Measurements from ENCODE around the gene ZNF490.

Gene ZNF490

GRCh38 chr19:12544401-12544876, 66.2 kb downstream of the ZNF490 start:
- no peak for FAIRE-seq
- no peak for TF ChIP-seq CTCF (IDR thresholded peaks at IDR 0.05; ENCODE audit: insufficient read depth, missing control alignments)
- no peak for DNase-seq (ENCODE audit: insufficient read length, low spot score)

GRCh38 chr19:12543855-12544254, 66.8 kb downstream of the ZNF490 start:
- FAIRE-seq: no peak
- DNase-seq (ENCODE audit: insufficient read length, low spot score): no peak
- TF ChIP-seq CTCF (IDR thresholded peaks at IDR 0.05; ENCODE audit: insufficient read depth, missing control alignments): no peak
